GM19395 (cell line): ENCODE measurements around the gene HNRNPUL2.

Source experiments
- ATAC-seq: cut with Tn5 transposase; IDR thresholded peaks from one replicate; pipeline ENCODE4 v1.9.1; 2021; ENCODE audit warnings: mild to moderate bottlenecking, moderate library complexity; ENCODE audit not compliant: unreplicated experiment

HNRNPUL2 gene

GRCh38 chr11:62671608-62672389, 55.5 kb downstream of the HNRNPUL2 start, which contains the start of the genes LBHD1 and UQCC3:
TSS of gene LBHD1 (minus strand) at chr11:62672267. CDS start at chr11:62670031, 2,236 bp downstream.
TSS of gene UQCC3 (plus strand) at chr11:62671673. CDS start at chr11:62671746, 73 bp downstream.
- peak; percentile 63 for ATAC-seq

GRCh38 chr11:62671236-62671607, 56.0 kb downstream of the HNRNPUL2 start:
- ATAC-seq: peak; percentile 6

- no peak for ATAC-seq
Measured at GRCh38 chr11:62669420-62670161, 57.7 kb downstream of the HNRNPUL2 start.

- ATAC-seq: no peak
Measured at GRCh38 chr11:62667460-62667859, 59.8 kb downstream of the HNRNPUL2 start.

- no peak for ATAC-seq
Measured at GRCh38 chr11:62666259-62666926, 60.9 kb downstream of the HNRNPUL2 start.

- peak; percentile 35 for ATAC-seq
Measured at GRCh38 chr11:62665599-62666258, 61.5 kb downstream of the HNRNPUL2 start.

- peak; percentile 84 for ATAC-seq
Measured at GRCh38 chr11:62665075-62665598, 62.1 kb downstream of the HNRNPUL2 start, which contains the start of the genes C11orf98 and CSKMT. TSS of gene C11orf98 (minus strand) at chr11:62665210. CDS start at chr11:62665169, 41 bp downstream. TSS of gene CSKMT (plus strand) at chr11:62665312. CDS start at chr11:62665880, 568 bp downstream.

GRCh38 chr11:62664405-62665074, 62.7 kb downstream of the HNRNPUL2 start:
- ATAC-seq: peak; percentile 53
